HUES6 (cell line): ENCODE measurements around the gene USP17L17.
"Not testable (repeated sequence)": the region's sequence is repeated elsewhere in the genome, so short reads cannot be mapped to it uniquely, and the experiment has no call there.

Experiments used
- H3K27ac ChIP-seq: 2 replicates; pipeline ENCODE4 v1.7.0; 2013; ENCODE audit warnings: low read depth, mild to moderate bottlenecking, low read length, inconsistent platforms
- H3K27me3 ChIP-seq: 2 replicates; pipeline ENCODE4 v1.6.1; 2013; ENCODE audit warnings: low read length; ENCODE audit not compliant: control insufficient read depth, insufficient read depth
- H3K36me3 ChIP-seq: 2 replicates; pipeline ENCODE4 v1.6.1; 2013; ENCODE audit warnings: low read length; ENCODE audit not compliant: control insufficient read depth, insufficient read depth
- H3K4me1 ChIP-seq: 2 replicates; pipeline ENCODE4 v1.6.1; 2013; ENCODE audit warnings: low read length; ENCODE audit not compliant: control insufficient read depth, insufficient read depth
- H3K4me3 ChIP-seq: 2 replicates; pipeline ENCODE4 v1.5.1; 2013; ENCODE audit warnings: low read depth, low read length
- H3K9ac ChIP-seq: one replicate; pipeline ENCODE4 v1.6.1; 2013; ENCODE audit warnings: mild to moderate bottlenecking, low read length
- H3K9me3 ChIP-seq: 2 replicates; pipeline ENCODE4 v1.6.1; 2013; ENCODE audit warnings: low read depth, low read length; ENCODE audit not compliant: control insufficient read depth, insufficient read depth

Gene USP17L17

GRCh38 chr4:9257824-9258223, 14.1 kb downstream of the USP17L17 start, which contains the start of gene USP17L20:
TSS of gene USP17L20 (plus strand) at chr4:9258124. CDS start at chr4:9258124, 0 bp downstream.
- not testable (repeated sequence) for H3K4me3 ChIP-seq, H3K9me3 ChIP-seq, H3K9ac ChIP-seq, H3K36me3 ChIP-seq, H3K27me3 ChIP-seq, H3K27ac ChIP-seq, H3K4me1 ChIP-seq

- H3K9ac ChIP-seq, H3K27me3 ChIP-seq, H3K27ac ChIP-seq, H3K4me3 ChIP-seq, H3K9me3 ChIP-seq, H3K4me1 ChIP-seq, H3K36me3 ChIP-seq: not testable (repeated sequence)
These were observed 18.9 kb downstream of the USP17L17 start, which contains the start of gene USP17L21 for GRCh38 chr4:9262572-9262971. TSS of gene USP17L21 (plus strand) at chr4:9262872. CDS start at chr4:9262872, 0 bp downstream.

DNA sequence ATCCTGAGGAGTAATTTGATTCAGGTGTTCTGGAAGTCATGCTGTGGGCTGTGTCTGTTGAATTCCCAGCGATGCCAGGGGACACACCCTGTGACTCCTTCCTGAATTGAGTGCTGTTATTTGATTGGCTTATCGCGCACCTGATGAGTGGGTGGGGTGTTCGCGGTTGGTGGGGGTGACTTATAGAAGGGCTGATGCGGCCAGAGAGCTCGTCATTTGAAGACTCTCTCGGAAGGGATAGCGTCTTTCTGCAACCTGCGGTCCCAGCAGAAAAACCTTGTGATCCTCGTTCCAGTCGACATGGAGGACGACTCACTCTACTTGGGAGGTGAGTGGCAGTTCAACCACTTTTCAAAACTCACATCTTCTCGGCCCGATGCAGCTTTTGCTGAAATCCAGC, 23.6 kb downstream of the USP17L17 start, which contains the start of gene USP17L22:
Gene USP17L22 (plus strand): TSS at position 301 of the 400 bp plus-strand sequence. CDS start 0 bp downstream, at position 301.
- not testable (repeated sequence) for H3K4me1 ChIP-seq, H3K4me3 ChIP-seq, H3K36me3 ChIP-seq, H3K9ac ChIP-seq, H3K27me3 ChIP-seq, H3K9me3 ChIP-seq, H3K27ac ChIP-seq

- H3K36me3 ChIP-seq, H3K27ac ChIP-seq, H3K4me1 ChIP-seq, H3K27me3 ChIP-seq, H3K4me3 ChIP-seq, H3K9me3 ChIP-seq, H3K9ac ChIP-seq: not testable (repeated sequence)
These were observed 28.0 kb downstream of the USP17L17 start for GRCh38 chr4:9271719-9272118.
